Neural progenitor cell (in vitro differentiated cells): ENCODE measurements around the gene OPCML.

Source experiments
- CTCF ChIP-seq: fragments of 200-600 bp; sonication (generic); IDR thresholded peaks from 2 replicates; pipeline ENCODE4 v1.5.1; 2017; ENCODE audit warnings: antibody characterized with exemption, mild to moderate bottlenecking
- EZH2 ChIP-seq: fragments of 200-600 bp; sonication (generic); IDR thresholded peaks from 2 replicates; pipeline ENCODE4 v1.6.1; 2017; ENCODE audit warnings: antibody characterized with exemption, mild to moderate bottlenecking, moderate library complexity

GRCh38 chr11:133115099-133115498 lies 417.2 kb downstream of the OPCML start:
- TF ChIP-seq CTCF (no peak), EZH2 (no peak)
